Activated CD4-positive, alpha-beta memory T cell treated with anti-CD3 and anti-CD28 coated beads, Interleukin-2, amount 10 ng/mL, durations not matched to agents 7 days and 5 days (primary cell): ENCODE data around the gene TMEM269. TPM values are rescaled to one million over a fixed set of nuclear protein-coding genes. Genes with fewer than 3 reads are reported as not detected.
"Not testable (repeated sequence)": the region's sequence is repeated elsewhere in the genome, so short reads cannot be mapped to it uniquely, and the experiment has no call there.

Experiments used
- CTCF ChIA-PET: fragments of 350-600 bp; sonication (Branson Sonifier 250); formaldehyde crosslinking; loops from one replicate; lab custom pipeline; 2021; ENCODE audit warnings: antibody characterized with exemption, inconsistent platforms; lab: Charles Lee
- POLR2A ChIA-PET: fragments of 350-600 bp; sonication (Branson Sonifier 250); formaldehyde crosslinking; loops from one replicate; lab custom pipeline; 2021; ENCODE audit warnings: antibody characterized with exemption; lab: Charles Lee
- DNase-seq: peaks from one replicate; pipeline ENCODE4 v3.0.0-alpha.2; 2020
- H3K27ac Mint-ChIP-seq: one replicate; pipeline ENCODE4 v1.8.0; 2021; ENCODE audit warnings: mild to moderate bottlenecking, mixed read lengths
- H3K27me3 Mint-ChIP-seq: one replicate; pipeline ENCODE4 v1.8.0; 2021; ENCODE audit warnings: mixed read lengths
- H3K36me3 Mint-ChIP-seq: one replicate; pipeline ENCODE4 v1.8.0; 2021; ENCODE audit warnings: low read depth, mixed read lengths
- H3K4me1 Mint-ChIP-seq: one replicate; pipeline ENCODE4 v1.8.0; 2021; ENCODE audit warnings: mixed read lengths
- H3K4me3 Mint-ChIP-seq: one replicate; pipeline ENCODE4 v1.8.0; 2021; ENCODE audit warnings: mild to moderate bottlenecking, mixed read lengths
- H3K9me3 Mint-ChIP-seq: one replicate; pipeline ENCODE4 v1.8.0; 2021; ENCODE audit warnings: mixed read lengths
- total RNA-seq, 2 experiments: library from RNA; stranded (reverse); gene quantifications; one replicate each; pipeline ENCODE4 v1.2.3, GENCODE V29; 2021

TMEM269 gene
- total RNA-seq, 2 experiments from 2014 or later: not detected

GRCh38 chr1:42784547-42784945, 245 bp upstream of the TMEM269 start:
- DNase-seq: no peak
- ChIA-PET CTCF (interaction anchor here (1.0 to 1.4 kb wide), 2 partner anchors 18 to 289 kb away, joined by 3 to 4 read pairs; partner anchors contain the start of genes C1orf50 and P3H1), POLR2A (interaction anchor here (1.0 to 1.5 kb wide), 5 partner anchors 8 to 41 kb away, joined by 3 to 5 read pairs (median 3); partner anchors contain the start of genes C1orf50, ERMAP and P3H1)
- H3K4me1 Mint-ChIP-seq: peaks cover 34% of the 10 kb centered on the region
- no peak overlapping the region for H3K27ac Mint-ChIP-seq
- peaks cover 27% of the 10 kb centered on the region for H3K36me3 Mint-ChIP-seq
- no peak overlapping the region for H3K4me3 Mint-ChIP-seq
- no peaks in the 10 kb centered on the region for H3K9me3 Mint-ChIP-seq
- H3K27me3 Mint-ChIP-seq: no peaks in the 10 kb centered on the region

DNA sequence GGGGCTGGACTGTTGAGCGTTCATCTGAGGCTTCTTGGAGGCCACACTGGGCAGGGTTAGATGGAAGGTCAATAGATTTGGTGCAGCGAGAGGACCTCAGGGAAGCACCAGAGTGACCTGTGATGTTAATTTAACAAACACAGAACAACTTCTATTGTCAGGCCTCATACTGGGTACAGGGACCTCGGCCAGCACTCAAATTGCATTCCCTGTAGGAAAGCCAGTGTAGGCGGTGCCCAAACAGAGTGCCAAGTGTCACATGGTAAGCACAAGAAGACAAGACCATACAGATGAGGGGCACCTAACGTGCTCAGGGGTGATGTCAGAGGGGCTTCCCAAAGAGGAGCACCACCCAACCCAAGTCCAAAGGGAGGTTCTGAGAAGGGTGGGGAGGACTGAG, 1.3 kb downstream of the TMEM269 start:
- Mint-ChIP-seq H3K4me3 (peak overlapping the region; percentile 69), H3K27me3 (no peaks in the 10 kb centered on the region), H3K4me1 (peaks cover 24% of the 10 kb centered on the region), H3K27ac (no peak overlapping the region), H3K9me3 (no peaks in the 10 kb centered on the region), H3K36me3 (peaks cover 13% of the 10 kb centered on the region)
- ChIA-PET CTCF (no interaction called here), POLR2A (interaction anchor here (1.2 to 1.5 kb wide), 3 partner anchors 20 to 39 kb away, joined by 3 to 4 read pairs (median 4); partner anchors contain the start of genes C1orf50 and P3H1)
- no peak for DNase-seq

DNA sequence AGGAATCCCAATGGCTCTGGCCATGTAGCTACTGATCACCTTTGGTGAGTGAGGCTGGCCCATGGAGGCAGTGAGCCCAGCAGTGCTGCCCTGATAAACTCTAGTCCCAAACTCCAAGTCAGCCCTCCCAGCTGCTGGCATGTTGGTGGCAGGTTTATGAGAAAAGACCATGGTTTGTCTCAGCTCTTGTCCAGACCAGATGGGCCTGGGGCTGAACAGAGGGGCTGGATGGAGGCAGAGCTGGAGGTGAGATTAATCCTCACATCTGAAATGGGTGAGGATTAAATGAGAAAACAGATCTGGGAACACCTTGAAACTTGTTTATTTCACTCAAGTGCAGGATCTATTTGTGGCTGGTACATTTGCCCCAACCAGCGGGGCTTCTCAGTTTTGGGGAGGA, 3.2 kb downstream of the TMEM269 start:
- Mint-ChIP-seq H3K36me3 (peaks cover 8% of the 10 kb centered on the region), H3K4me3 (no peak overlapping the region), H3K4me1 (peaks cover 23% of the 10 kb centered on the region), H3K27me3 (no peaks in the 10 kb centered on the region), H3K27ac (no peak overlapping the region), H3K9me3 (no peaks in the 10 kb centered on the region)
- CTCF ChIA-PET: interaction anchor here (0.5 kb wide), 1 partner anchor 24 kb away, joined by 3 read pairs; no protein-coding TSS in a partner anchor
- no peak for DNase-seq
- POLR2A ChIA-PET: no interaction called here

GRCh38 chr1:42793824-42794223, 9.0 kb downstream of the TMEM269 start:
- ChIA-PET POLR2A (interaction anchor here (0.6 to 1.0 kb wide), 2 partner anchors 11 to 26 kb away, joined by 3 read pairs; no protein-coding TSS in a partner anchor), CTCF (no interaction called here)
- Mint-ChIP-seq H3K4me3 (no peak overlapping the region), H3K27me3 (peaks cover 15% of the 10 kb centered on the region), H3K9me3 (no peaks in the 10 kb centered on the region), H3K4me1 (no peaks in the 10 kb centered on the region), H3K36me3 (no peaks in the 10 kb centered on the region), H3K27ac (no peak overlapping the region)
- no peak for DNase-seq

- DNase-seq: no peak
- Mint-ChIP-seq H3K27ac (no peak overlapping the region), H3K9me3 (no peaks in the 10 kb centered on the region), H3K36me3 (no peaks in the 10 kb centered on the region), H3K4me3 (no peak overlapping the region), H3K27me3 (peaks cover 18% of the 10 kb centered on the region), H3K4me1 (no peaks in the 10 kb centered on the region)
- CTCF ChIA-PET: no interaction called here
- POLR2A ChIA-PET: no interaction called here
These were observed 12.6 kb downstream of the TMEM269 start for GRCh38 chr1:42797414-42797813.

- CTCF ChIA-PET: no interaction called here
- Mint-ChIP-seq H3K27ac (no peak overlapping the region), H3K4me1 (no peaks in the 10 kb centered on the region), H3K4me3 (no peak overlapping the region), H3K27me3 (peaks cover 18% of the 10 kb centered on the region), H3K9me3 (no peaks in the 10 kb centered on the region), H3K36me3 (no peaks in the 10 kb centered on the region)
- POLR2A ChIA-PET: no interaction called here
- no peak for DNase-seq
These were observed 13.2 kb downstream of the TMEM269 start for GRCh38 chr1:42797979-42798378.

GRCh38 chr1:42801832-42802473, 17.2 kb downstream of the TMEM269 start:
- ChIA-PET CTCF (no interaction called here), POLR2A (no interaction called here)
- peaks cover 13% of the 10 kb centered on the region for H3K36me3 Mint-ChIP-seq
- no peak overlapping the region for H3K4me3 Mint-ChIP-seq
- peaks cover 4% of the 10 kb centered on the region for H3K27me3 Mint-ChIP-seq
- H3K27ac Mint-ChIP-seq: no peak overlapping the region
- H3K4me1 Mint-ChIP-seq: peaks cover 5% of the 10 kb centered on the region
- no peak for DNase-seq
- H3K9me3 Mint-ChIP-seq: no peaks in the 10 kb centered on the region

DNA sequence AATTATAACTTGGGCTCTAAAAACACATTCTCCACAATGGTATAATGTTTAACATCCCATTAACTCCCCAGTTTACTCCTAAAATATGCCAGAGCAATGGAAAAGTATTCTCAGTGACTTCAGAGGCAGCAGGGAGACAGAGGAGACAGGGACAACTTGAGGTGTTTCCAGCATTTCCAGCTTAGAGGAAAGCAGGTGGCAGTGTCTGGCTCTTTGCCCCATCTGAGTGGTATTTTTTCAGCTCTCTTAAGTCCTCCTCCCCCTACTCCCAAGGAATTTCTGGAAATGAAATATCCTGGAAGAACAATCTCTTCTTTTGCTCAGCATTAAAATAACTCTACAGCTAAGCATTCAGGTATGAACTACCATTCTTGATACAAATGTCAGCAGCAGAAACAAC, 21.4 kb downstream of the TMEM269 start:
- Mint-ChIP-seq H3K4me1 (peaks cover 16% of the 10 kb centered on the region), H3K9me3 (no peaks in the 10 kb centered on the region), H3K27me3 (no peaks in the 10 kb centered on the region), H3K36me3 (peaks cover 17% of the 10 kb centered on the region), H3K27ac (no peak overlapping the region), H3K4me3 (no peak overlapping the region)
- DNase-seq: no peak
- ChIA-PET POLR2A (interaction anchor here (1.8 kb wide), 1 partner anchor 10 kb away, joined by 5 read pairs; no protein-coding TSS in a partner anchor), CTCF (no interaction called here)

GRCh38 chr1:42806593-42806992, 21.8 kb downstream of the TMEM269 start:
- no peak for DNase-seq
- H3K9me3 Mint-ChIP-seq: no peaks in the 10 kb centered on the region
- peak overlapping the region; percentile 53 for H3K27ac Mint-ChIP-seq
- CTCF ChIA-PET: interaction anchor here (0.9 to 1.8 kb wide), 2 partner anchors 9 to 117 kb away, joined by 6 to 7 read pairs; no protein-coding TSS in a partner anchor
- POLR2A ChIA-PET: interaction anchor here (1.1 to 1.8 kb wide), 2 partner anchors 9 to 40 kb away, joined by 5 read pairs; partner anchors contain the start of gene ZNF691
- H3K4me1 Mint-ChIP-seq: peaks cover 16% of the 10 kb centered on the region
- H3K4me3 Mint-ChIP-seq: no peak overlapping the region
- H3K27me3 Mint-ChIP-seq: no peaks in the 10 kb centered on the region
- H3K36me3 Mint-ChIP-seq: peaks cover 17% of the 10 kb centered on the region

- ChIA-PET POLR2A (interaction anchor here (1.1 to 1.8 kb wide), 3 partner anchors 9 to 39 kb away, joined by 3 to 5 read pairs (median 5); partner anchors contain the start of gene ZNF691), CTCF (interaction anchor here (0.9 to 1.8 kb wide), 5 partner anchors 9 to 266 kb away, joined by 3 to 7 read pairs (median 6); partner anchors contain the start of genes SVBP and ZNF691)
- Mint-ChIP-seq H3K27me3 (no peaks in the 10 kb centered on the region), H3K9me3 (no peaks in the 10 kb centered on the region), H3K4me3 (no peak overlapping the region), H3K4me1 (peaks cover 16% of the 10 kb centered on the region), H3K36me3 (peaks cover 17% of the 10 kb centered on the region), H3K27ac (peak overlapping the region; percentile 53)
- DNase-seq: no peak
These were observed 22.4 kb downstream of the TMEM269 start for GRCh38 chr1:42807056-42807668.

DNA sequence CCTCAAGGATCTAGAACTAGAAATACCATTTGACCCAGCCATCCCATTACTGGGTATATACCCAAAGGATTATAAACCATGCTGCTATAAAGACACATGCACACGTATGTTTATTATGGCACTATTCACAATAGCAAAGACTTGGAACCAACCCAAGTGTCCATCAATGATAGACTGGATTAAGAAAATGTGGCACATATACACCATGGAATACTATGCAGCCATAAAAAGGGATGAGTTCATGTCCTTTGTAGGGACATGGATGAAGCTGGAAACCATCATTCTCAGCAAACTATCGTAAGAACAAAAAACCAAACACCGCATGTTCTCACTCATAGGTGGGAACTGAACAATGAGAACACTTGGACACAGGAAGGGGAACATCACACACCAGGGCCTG, 30.0 kb downstream of the TMEM269 start:
- H3K4me3 Mint-ChIP-seq, DNase-seq, H3K27ac Mint-ChIP-seq, H3K27me3 Mint-ChIP-seq, H3K36me3 Mint-ChIP-seq, H3K9me3 Mint-ChIP-seq: not testable (repeated sequence)
- POLR2A ChIA-PET: interaction anchor here (3.5 kb wide), 1 partner anchor 48 kb away, joined by 35 read pairs; the partner anchor contains the start of genes C1orf50 and P3H1
- H3K4me1 Mint-ChIP-seq: peaks cover 23% of the 10 kb centered on the region
- CTCF ChIA-PET: interaction anchor here (1.2 to 3.5 kb wide), 2 partner anchors 32 to 259 kb away, joined by 4 to 18 read pairs; partner anchors contain the start of gene ZNF691

DNA sequence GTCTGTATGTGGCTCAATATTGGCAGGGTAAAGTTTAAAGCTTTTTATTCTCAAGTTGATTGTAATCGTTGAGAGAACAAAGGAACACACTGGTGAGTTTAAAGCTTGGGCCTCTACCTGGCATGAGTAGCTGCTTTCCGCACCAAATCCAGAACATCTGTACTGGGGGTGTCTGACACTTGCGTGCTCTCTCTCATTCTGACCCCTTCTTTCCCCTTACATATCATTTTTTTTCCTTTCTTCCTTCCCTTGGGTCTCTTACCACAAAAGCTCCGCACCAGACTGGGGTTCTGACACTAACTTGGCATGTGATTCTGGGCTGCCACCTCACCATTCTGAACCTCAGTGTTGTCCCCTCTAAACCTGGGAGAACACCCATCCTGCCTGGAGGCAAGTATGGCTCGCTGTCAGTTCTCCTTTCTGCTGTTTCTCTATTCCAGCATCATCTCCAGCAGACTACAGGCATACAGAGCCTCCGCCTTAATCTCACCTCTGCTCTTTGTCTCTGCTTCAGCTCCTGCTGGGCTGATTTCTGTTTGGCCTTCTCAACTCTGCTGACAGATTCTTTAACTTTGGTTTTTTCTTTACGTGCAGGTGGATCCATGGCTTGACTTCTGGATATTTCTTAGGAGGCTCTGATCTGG, 31.3 kb downstream of the TMEM269 start:
- Mint-ChIP-seq H3K36me3 (peaks cover 7% of the 10 kb centered on the region), H3K4me1 (peaks cover 26% of the 10 kb centered on the region), H3K9me3 (no peaks in the 10 kb centered on the region), H3K4me3 (peak overlapping the region; percentile 79), H3K27ac (peak overlapping the region; percentile 75), H3K27me3 (no peaks in the 10 kb centered on the region)
- CTCF ChIA-PET: interaction anchor here (0.6 to 3.5 kb wide), 9 partner anchors 9 to 258 kb away, joined by 3 to 18 read pairs (median 4); partner anchors contain the start of genes C1orf50, P3H1 and ZNF691
- peak; percentile 19 for DNase-seq
- POLR2A ChIA-PET: interaction anchor here (0.6 to 3.5 kb wide), 14 partner anchors 9 to 574 kb away, joined by 3 to 35 read pairs (median 4); partner anchors contain the start of genes C1orf50, P3H1, PPIH and TMEM269
